ENCODE data around the gene COL2A1. TPM values are rescaled to one million over a fixed set of nuclear protein-coding genes. Genes with fewer than 3 reads are reported as not detected.

Gene COL2A1
- total RNA-seq, 2 donors from 2014 or later = not detected

DNA sequence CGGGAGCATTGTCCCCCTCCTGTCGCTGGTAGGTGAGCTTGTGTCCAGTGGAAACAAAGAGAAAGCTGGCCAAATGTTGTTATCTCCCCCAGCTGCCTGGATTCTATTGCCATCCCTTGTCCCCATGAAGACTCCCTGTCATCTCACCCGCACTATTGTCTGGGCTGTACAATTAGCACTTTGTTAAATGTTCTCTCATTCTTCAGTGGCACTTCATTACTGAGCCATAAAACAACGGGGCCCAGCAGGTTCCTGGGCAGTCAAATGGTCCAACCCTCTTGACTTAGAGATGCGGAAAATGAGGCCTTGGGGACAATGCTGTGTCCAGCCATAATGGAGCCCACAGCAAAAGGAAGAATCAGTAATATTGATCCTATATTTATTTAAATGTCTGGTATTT lies 13.2 kb upstream of the COL2A1 start:
- H3K27ac ChIP-seq = no peak overlapping the region
- TF ChIP-seq POLR2A (IDR thresholded peaks at IDR 0.05) (no peak), CTCF (IDR thresholded peaks at IDR 0.05) (no peak)
- no peak for ATAC-seq
- H3K36me3 ChIP-seq (replicated peaks in 1 of 2; ENCODE audit: insufficient read depth in 1 of 2, low read depth in 2 of 2) = no peaks in the 10 kb centered on the region
- WGBS, 2 donors = 70 to 77% methylated on average over 4 to 5 of the region's 5 CpGs
- no peaks in the 10 kb centered on the region for H3K27me3 ChIP-seq
- DNase-seq = no peak
- no peaks in the 10 kb centered on the region for H3K9me3 ChIP-seq
- intact Hi-C loops (cut with DNase I) = no loop called here
- H3K4me3 ChIP-seq = no peak overlapping the region
- H3K4me1 ChIP-seq = no peaks in the 10 kb centered on the region

DNA sequence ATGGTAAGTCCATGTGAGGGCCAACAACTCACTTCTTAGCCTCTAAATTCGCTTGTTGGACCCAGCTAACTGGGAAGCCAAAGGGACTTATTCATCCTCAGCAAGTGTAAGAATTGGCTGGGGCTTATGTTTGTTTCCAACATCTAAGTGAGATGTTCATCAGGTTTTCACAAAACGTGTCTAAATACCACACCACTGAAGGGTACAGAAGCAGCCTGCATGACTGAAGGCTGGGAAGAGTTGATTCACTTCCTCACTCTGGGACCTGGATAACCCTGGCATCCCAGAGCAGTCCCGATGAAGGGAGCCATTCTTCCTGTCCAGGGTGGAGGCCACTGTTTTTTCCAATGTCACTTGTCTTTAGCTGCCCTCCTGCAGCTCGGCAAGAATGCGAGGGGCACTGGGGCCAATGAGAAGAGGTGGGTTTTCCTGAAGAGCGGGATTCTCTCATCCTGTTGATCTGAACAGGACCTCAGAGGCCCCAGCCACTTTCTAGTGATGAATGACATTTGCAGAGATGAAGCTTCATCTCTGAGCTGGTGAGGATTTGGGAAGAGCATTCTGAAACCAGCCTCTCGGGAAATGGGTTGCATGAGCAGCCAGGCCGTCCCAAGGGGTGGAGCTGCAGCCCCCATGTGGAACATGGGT lies 12.2 kb upstream of the COL2A1 start:
- ATAC-seq (no peak), DNase-seq (no peak)
- H3K4me1 ChIP-seq = no peaks in the 10 kb centered on the region
- H3K36me3 ChIP-seq (replicated peaks in 1 of 2; ENCODE audit: insufficient read depth in 1 of 2, low read depth in 2 of 2) = no peaks in the 10 kb centered on the region
- intact Hi-C loops (cut with DNase I) = no loop called here
- H3K9me3 ChIP-seq = no peaks in the 10 kb centered on the region
- no peak overlapping the region for H3K27ac ChIP-seq
- no peak overlapping the region for H3K4me3 ChIP-seq
- no peaks in the 10 kb centered on the region for H3K27me3 ChIP-seq
- WGBS, 2 donors = 69 to 70% methylated on average over 5 to 8 of the region's 8 CpGs
- TF ChIP-seq CTCF (IDR thresholded peaks at IDR 0.05) (no peak), POLR2A (IDR thresholded peaks at IDR 0.05) (no peak)

DNA sequence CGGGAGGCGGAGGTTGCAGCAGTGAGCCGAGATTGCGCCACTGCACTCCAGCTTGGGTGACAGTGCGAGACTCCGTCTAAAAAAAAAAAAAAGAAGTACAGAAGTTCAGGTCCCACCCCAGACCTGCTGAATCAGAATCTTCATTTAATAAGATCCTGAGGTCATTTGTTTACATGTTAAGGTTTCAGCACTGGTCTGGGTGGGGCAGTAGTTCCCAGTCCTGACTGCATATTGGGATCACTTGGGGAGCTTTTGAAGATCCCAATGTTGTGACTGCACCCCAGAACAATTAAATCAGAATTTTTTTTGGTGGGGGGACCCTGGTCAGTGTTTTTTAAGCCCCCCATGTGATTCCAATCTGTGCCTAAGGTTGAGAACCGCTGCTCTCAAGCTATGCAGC lies 11.7 kb upstream of the COL2A1 start:
- Histone ChIP-seq H3K9me3 (no peaks in the 10 kb centered on the region), H3K4me1 (no peaks in the 10 kb centered on the region), H3K27me3 (no peaks in the 10 kb centered on the region), H3K27ac (no peak overlapping the region), H3K4me3 (no peak overlapping the region), H3K36me3 (replicated peaks in 1 of 2; ENCODE audit: insufficient read depth in 1 of 2, low read depth in 2 of 2) (no peaks in the 10 kb centered on the region)
- DNase-seq (no peak), ATAC-seq (no peak)
- WGBS, 2 donors = 84 to 89% methylated on average over 7 of the region's 7 CpGs
- intact Hi-C loops (cut with DNase I) = no loop called here
- TF ChIP-seq CTCF (IDR thresholded peaks at IDR 0.05) (no peak), POLR2A (IDR thresholded peaks at IDR 0.05) (no peak)

DNA sequence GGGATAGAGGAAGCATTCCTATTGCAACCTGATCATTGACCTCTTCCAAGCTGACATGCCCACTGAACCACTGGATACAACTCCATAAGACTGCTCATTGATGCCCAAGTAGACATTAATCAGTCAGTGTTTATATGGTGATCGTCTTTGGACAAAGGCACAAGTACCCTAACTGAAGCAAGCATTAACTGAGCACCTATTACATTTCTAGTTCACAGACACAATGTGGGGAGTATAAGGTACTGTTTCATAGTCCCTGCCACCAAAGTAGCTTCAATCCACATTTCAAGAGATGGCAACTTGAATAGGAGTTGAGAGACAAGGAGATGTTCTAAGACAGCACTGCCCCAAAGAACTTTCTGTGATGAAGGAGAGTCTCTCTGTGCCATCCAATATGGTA lies 10.9 kb upstream of the COL2A1 start:
- no peaks in the 10 kb centered on the region for H3K9me3 ChIP-seq
- TF ChIP-seq CTCF (IDR thresholded peaks at IDR 0.05) = no peak
- H3K36me3 ChIP-seq (replicated peaks in 1 of 2; ENCODE audit: insufficient read depth in 1 of 2, low read depth in 2 of 2) = no peaks in the 10 kb centered on the region
- no peak overlapping the region for H3K27ac ChIP-seq
- H3K27me3 ChIP-seq = no peaks in the 10 kb centered on the region
- WGBS, 2 donors = 40 to 57% methylated on average over 1 of the region's 1 CpG
- ATAC-seq (no peak), DNase-seq (no peak)
- H3K4me3 ChIP-seq = no peak overlapping the region
- no peaks in the 10 kb centered on the region for H3K4me1 ChIP-seq
- intact Hi-C loops (cut with DNase I) = no loop called here

- WGBS, 2 donors = 27 to 37% methylated on average over 2 of the region's 2 CpGs
- intact Hi-C loops (cut with DNase I) = no loop called here
Observed at GRCh38 chr12:48013287-48013686, 9.0 kb upstream of the COL2A1 start.

More at GRCh38 chr12:48013287-48013686, 9.0 kb upstream of the COL2A1 start:
- DNase-seq (peak; percentile 43 to 83 (median 54)), ATAC-seq (no peak)
- TF ChIP-seq CTCF (IDR thresholded peaks at IDR 0.05) (no peak), POLR2A (IDR thresholded peaks at IDR 0.05) (no peak)
- H3K4me3 ChIP-seq = no peak overlapping the region
- H3K27ac ChIP-seq = no peak overlapping the region
- H3K36me3 ChIP-seq (replicated peaks in 1 of 2; ENCODE audit: insufficient read depth in 1 of 2, low read depth in 2 of 2) = no peaks in the 10 kb centered on the region
- no peaks in the 10 kb centered on the region for H3K4me1 ChIP-seq
- H3K9me3 ChIP-seq = no peaks in the 10 kb centered on the region
- H3K27me3 ChIP-seq = no peaks in the 10 kb centered on the region
